ENCODE results near the gene SLC4A11.

Gene SLC4A11

GRCh38 chr20:3246682-3247081, 7.7 kb upstream of the SLC4A11 start:
- no peak for DNase-seq (ENCODE audit: low read depth)

- no peak for DNase-seq (ENCODE audit: low read depth)
These were observed 6.7 kb upstream of the SLC4A11 start for GRCh38 chr20:3245711-3246110.

GRCh38 chr20:3245156-3245555, 6.2 kb upstream of the SLC4A11 start:
- no peak for DNase-seq (ENCODE audit: low read depth)

- DNase-seq (ENCODE audit: low read depth): no peak
These were observed 5.6 kb upstream of the SLC4A11 start for GRCh38 chr20:3244613-3245012.

GRCh38 chr20:3243718-3244358, 4.8 kb upstream of the SLC4A11 start:
- no peak for DNase-seq (ENCODE audit: low read depth)

GRCh38 chr20:3242172-3242692, 3.2 kb upstream of the SLC4A11 start:
- DNase-seq (ENCODE audit: low read depth): no peak

GRCh38 chr20:3240776-3241363, 1.9 kb upstream of the SLC4A11 start:
- no peak for DNase-seq (ENCODE audit: low read depth)

GRCh38 chr20:3239867-3240775, 1.1 kb upstream of the SLC4A11 start:
- no peak for DNase-seq (ENCODE audit: low read depth)

- DNase-seq (ENCODE audit: low read depth): no peak
These were observed 369 bp downstream of the SLC4A11 start for GRCh38 chr20:3238616-3239025.

GRCh38 chr20:3237958-3238615, 903 bp downstream of the SLC4A11 start:
- no peak for DNase-seq (ENCODE audit: low read depth)

- no peak for DNase-seq (ENCODE audit: low read depth)
These were observed 1.7 kb downstream of the SLC4A11 start for GRCh38 chr20:3237011-3237957.

- DNase-seq (ENCODE audit: low read depth): no peak
These were observed 3.2 kb downstream of the SLC4A11 start for GRCh38 chr20:3235666-3236324.

- DNase-seq (ENCODE audit: low read depth): no peak
These were observed 4.9 kb downstream of the SLC4A11 start for GRCh38 chr20:3233991-3234498.

GRCh38 chr20:3233131-3233990, 5.6 kb downstream of the SLC4A11 start:
- DNase-seq (ENCODE audit: low read depth): no peak

- no peak for DNase-seq (ENCODE audit: low read depth)
These were observed 7.0 kb downstream of the SLC4A11 start for GRCh38 chr20:3231889-3232588.

- DNase-seq (ENCODE audit: low read depth): no peak
These were observed 7.9 kb downstream of the SLC4A11 start for GRCh38 chr20:3231116-3231515.

GRCh38 chr20:3229798-3230197, 9.2 kb downstream of the SLC4A11 start:
- DNase-seq (ENCODE audit: low read depth): no peak

GRCh38 chr20:3229158-3229557, 9.8 kb downstream of the SLC4A11 start:
- no peak for DNase-seq (ENCODE audit: low read depth)

GRCh38 chr20:3228750-3229032, 10.3 kb downstream of the SLC4A11 start:
- DNase-seq (ENCODE audit: low read depth): no peak
